CD4-positive, alpha-beta T cell treated with Interferon gamma for 1 hour (primary cell): ENCODE measurements around the gene RWDD1.

Source experiments
- DNase-seq: peaks from one replicate; pipeline ENCODE4 v3.0.0-alpha.2; 2020

The RWDD1 gene

DNA sequence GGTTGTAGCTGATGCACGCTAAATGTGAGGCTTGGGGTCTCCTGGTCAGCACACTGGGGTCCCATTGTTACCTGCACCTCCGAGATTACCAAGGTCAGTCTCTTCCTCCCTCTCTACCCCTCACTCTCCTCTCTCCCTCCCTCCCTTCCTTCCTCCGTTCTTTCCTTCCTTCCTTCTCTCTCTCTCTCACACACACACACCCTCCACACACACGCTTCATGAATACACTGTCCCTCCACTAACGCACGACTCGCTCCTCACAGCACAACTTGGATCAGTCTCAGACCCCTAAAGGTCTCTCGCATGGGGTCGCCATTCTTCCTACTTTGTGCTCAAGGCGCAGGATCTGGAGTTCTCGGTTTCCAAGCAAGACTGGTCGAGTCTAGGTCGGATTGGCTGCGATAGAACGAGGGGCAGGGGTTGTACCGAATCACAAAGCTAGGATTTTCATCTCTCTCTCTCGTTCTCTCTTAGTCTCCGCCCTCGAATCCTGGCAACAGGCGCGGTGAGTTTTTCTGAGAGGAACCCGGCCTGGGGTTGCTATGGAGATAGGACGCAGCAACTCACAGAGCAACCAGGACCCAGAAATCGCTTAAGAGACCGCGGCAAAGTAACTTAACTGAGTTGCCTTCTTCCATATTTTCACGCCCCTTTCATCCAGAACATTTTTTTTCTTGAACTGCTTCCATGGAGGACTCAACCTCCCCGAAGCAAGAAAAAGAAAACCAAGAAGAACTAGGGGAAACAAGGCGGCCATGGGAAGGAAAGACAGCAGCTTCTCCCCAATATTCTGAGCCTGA lies 44.8 kb downstream of the RWDD1 start, which contains the start of gene RSPH4A:
Gene RSPH4A, plus strand, starts transcription at position 543 of the 800 bp plus-strand sequence. Its CDS starts 145 bp downstream, at position 688.
- peak; percentile 71 for DNase-seq

DNA sequence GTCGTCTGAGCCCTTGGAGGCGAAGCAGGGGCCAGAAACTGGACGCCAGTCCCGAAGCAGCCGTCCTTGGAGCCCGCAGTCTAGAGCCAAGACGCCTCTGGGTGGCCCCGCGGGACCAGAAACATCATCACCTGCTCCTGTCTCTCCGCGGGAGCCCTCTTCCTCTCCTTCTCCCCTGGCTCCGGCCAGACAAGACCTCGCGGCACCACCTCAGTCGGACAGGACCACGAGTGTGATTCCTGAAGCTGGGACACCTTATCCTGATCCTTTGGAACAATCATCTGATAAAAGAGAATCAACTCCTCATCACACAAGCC lies 45.4 kb downstream of the RWDD1 start:
- DNase-seq: no peak

DNA sequence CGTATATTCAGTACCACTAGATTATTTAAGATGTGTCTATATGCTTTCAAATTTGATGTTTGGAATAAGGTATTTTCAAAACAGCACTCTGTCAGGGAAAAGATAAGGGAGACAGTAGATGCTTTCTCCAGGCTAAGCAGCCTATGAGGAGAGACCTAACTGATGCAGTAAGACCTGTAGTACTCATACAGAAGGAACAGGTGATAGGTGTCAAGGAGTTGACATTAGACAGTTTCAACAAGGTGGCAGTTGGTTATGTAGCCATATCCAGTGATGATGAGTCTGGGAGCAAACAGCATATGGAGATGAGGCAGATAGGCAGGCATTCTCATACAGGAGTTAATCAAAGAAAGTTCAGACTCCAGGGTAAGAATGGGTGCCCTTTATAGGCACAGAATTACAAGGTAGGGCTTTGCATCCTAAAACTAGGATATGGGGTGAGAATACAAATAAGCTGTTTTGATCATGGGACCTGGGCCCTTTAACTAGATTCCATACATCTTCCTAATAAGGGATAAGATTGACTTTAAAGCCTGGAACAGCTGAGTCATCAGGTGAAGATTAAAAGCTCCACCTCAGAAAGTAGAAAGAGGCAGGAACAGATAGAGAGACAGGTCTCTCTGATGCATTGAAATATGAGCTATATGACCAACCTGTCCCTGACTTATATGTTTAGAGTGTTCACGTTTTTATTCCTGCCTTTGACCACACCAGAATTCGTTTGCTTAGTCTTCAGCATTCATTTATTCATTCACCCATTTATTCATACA lies 52.9 kb downstream of the RWDD1 start:
- DNase-seq: no peak

- DNase-seq: no peak
These were observed 54.6 kb downstream of the RWDD1 start for GRCh38 chr6:116625872-116626271.

DNA sequence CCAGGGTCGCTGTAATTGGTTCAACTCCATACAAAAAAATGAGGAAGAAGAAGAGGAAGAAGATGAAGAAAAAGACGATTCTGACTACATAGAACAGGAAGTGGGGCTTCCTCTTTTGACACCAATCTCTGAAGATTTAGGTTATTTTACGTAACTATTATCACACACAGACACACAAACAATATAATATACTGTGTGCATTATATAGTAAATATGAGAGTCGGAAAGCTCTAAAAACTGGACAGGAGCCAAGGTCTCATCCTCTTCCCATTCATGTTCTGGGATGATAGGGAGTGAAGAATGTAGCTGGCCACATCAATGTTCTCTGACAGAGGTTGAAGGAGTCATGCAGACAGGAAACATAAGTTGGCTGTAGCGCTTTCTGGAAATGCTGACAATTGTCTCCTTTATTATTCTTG lies 58.3 kb downstream of the RWDD1 start:
- DNase-seq: no peak

DNA sequence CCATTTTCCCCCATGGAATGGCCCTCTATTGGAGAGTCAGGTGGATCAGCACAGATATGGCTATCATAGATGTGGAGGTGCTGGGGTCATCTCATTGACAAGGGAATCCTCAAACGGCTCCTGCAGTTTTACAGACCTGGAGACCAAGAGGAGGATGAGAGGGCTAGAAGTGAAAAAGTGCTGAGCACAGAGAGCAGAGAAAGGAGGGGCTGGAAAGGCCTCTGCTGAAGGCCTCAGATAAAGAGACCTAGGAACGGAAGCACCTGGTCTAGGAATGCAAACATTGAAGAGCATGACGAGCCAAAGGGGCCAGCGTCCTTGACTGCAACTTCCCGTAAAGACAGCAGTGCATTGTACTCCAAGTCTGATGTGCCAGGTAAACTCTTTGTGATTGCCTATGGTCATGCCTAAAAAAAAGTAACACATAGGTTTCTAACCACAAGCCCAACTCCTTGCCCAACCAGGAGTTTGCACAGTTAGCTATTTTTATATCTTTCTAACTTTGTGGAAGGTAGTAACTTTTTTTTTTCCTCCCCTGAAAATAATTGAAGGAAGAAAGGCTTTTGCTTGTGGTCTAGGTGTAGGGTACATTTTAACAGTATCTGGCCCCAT lies 60.2 kb downstream of the RWDD1 start:
- no peak for DNase-seq

- no peak for DNase-seq
These were observed 62.4 kb downstream of the RWDD1 start for GRCh38 chr6:116633685-116634084.
